ENCODE results near the gene MICALL1. TPM values are rescaled to one million over a fixed set of nuclear protein-coding genes. Genes with fewer than 3 reads are reported as not detected.

MICALL1 gene
- total and polyA plus RNA-seq, 9 of the 15 experiments (the other 6 are each of a cell fraction or from before 2014, with no cell fraction given), result 0.32 to 21.5 (median 6.1) TPM

DNA sequence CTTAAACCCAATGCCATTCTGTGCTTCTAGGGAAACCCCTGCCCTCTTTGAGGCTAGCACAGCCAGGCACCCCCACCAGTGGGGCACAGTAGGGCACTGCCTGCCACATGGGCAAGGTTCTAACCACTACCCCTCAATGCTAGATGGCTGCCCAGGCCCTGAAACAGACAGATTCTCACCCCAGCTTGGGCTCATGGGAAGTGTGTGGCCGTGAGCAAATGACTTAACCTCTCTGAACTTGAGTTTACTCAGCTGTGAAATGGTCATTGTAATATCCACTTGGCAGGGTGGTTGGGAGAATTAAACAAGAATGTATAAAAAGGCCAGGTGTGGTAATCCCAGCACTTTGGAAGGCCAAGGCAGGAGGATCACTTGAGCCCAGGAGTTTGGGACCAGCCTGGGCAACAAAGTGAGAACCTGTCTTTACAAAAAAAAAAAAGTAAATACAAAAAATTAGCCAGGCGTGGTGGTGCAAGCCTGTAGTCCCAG, 24.9 kb downstream of the MICALL1 start:
- no peaks in the 10 kb centered on the region for H3K27me3 ChIP-seq (ENCODE audit: control insufficient read depth in 2 of 2, insufficient read depth in 2 of 2, low read length in 2 of 2)
- 100% methylated on average over 1 of the region's 2 CpGs for WGBS (ENCODE audit: insufficient coverage, low coverage, missing lambda C conversion rate)
- peaks cover 19% of the 10 kb centered on the region; the same call in 2 of the 3 replicates for H3K36me3 ChIP-seq (ENCODE audit: control insufficient read depth, insufficient read depth, low read length)
- H3K4me2 ChIP-seq (ENCODE audit: insufficient read depth, low read length), result no peak overlapping the region
- no TSS peak for BruUV-seq (replicated peaks)
- in situ Hi-C loops (cut with MboI) (no loop called here), intact Hi-C loops (cut with micrococcal nuclease) (no loop called here)
- no peaks in the 10 kb centered on the region for H4K20me1 ChIP-seq (replicated peaks; ENCODE audit: control insufficient read depth, insufficient read depth, low read length)
- H3K9me1 ChIP-seq (ENCODE audit: control insufficient read depth, insufficient read depth, low read length), result no peaks in the 10 kb centered on the region
- ChIA-PET CTCF (ENCODE audit: low intra/inter-chr PET ratio) (interaction anchor here (1.3 kb wide), 1 partner anchor 25 kb away, joined by 3 read pairs; no protein-coding TSS in a partner anchor), POLR2A (interaction anchor here (0.7 to 1.2 kb wide), 2 partner anchors 20 to 36 kb away, joined by 3 to 5 read pairs; no protein-coding TSS in a partner anchor)
- no peak overlapping the region for H3K4me3 ChIP-seq
- ATAC-seq (no peak), DNase-seq (ENCODE audit: extremely low read depth in 1 of 4, low spot score in 3 of 4) (no peak), FAIRE-seq (no peak)
- TF ChIP-seq ZNF12 (CRISPR knock-in tag; IDR thresholded peaks at IDR 0.05) (no peak), FOXA1 (IDR thresholded peaks at IDR 0.05; ENCODE audit: borderline replicate concordance) (no peak), NR2C1 (IDR thresholded peaks at IDR 0.05) (no peak), NR2C1 (tag; IDR thresholded peaks at IDR 0.05) (no peak), EZH2 (IDR thresholded peaks at IDR 0.05; ENCODE audit: borderline replicate concordance, low read depth, low read length) (no peak), TOE1 (IDR thresholded peaks at IDR 0.05; ENCODE audit: borderline replicate concordance) (no peak), TOE1 (CRISPR knock-in tag; IDR thresholded peaks at IDR 0.05; ENCODE audit: borderline replicate concordance, low read depth) (no peak), RBM17 (IDR thresholded peaks at IDR 0.05; ENCODE audit: borderline replicate concordance, low read depth, low read length) (no peak), CBX2 (IDR thresholded peaks at IDR 0.05; ENCODE audit: insufficient read depth, low read length, poor library complexity, severe bottlenecking) (no peak), JUND (IDR thresholded peaks at IDR 0.05; ENCODE audit: borderline replicate concordance, low read depth, low read length) (no peak), JUND (tag; IDR thresholded peaks at IDR 0.05; ENCODE audit: borderline replicate concordance, low read depth, low read length) (no peak)
- TF ChIP-seq, protein P1, sequence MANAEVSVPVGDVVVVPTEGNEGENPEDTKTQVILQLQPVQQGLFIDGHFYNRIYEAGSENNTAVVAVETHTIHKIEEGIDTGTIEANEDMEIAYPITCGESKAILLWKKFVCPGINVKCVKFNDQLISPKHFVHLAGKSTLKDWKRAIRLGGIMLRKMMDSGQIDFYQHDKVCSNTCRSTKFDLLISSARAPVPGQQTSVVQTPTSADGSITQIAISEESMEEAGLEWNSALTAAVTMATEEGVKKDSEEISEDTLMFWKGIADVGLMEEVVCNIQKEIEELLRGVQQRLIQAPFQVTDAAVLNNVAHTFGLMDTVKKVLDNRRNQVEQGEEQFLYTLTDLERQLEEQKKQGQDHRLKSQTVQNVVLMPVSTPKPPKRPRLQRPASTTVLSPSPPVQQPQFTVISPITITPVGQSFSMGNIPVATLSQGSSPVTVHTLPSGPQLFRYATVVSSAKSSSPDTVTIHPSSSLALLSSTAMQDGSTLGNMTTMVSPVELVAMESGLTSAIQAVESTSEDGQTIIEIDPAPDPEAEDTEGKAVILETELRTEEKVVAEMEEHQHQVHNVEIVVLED (CRISPR knock-in tag; IDR thresholded peaks at IDR 0.05), result no peak
- TF ChIP-seq, protein P2, sequence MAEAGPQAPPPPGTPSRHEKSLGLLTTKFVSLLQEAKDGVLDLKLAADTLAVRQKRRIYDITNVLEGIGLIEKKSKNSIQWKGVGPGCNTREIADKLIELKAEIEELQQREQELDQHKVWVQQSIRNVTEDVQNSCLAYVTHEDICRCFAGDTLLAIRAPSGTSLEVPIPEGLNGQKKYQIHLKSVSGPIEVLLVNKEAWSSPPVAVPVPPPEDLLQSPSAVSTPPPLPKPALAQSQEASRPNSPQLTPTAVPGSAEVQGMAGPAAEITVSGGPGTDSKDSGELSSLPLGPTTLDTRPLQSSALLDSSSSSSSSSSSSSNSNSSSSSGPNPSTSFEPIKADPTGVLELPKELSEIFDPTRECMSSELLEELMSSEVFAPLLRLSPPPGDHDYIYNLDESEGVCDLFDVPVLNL (CRISPR knock-in tag; IDR thresholded peaks at IDR 0.05; ENCODE audit: low read depth), result no peak
- TF ChIP-seq, protein P3, sequence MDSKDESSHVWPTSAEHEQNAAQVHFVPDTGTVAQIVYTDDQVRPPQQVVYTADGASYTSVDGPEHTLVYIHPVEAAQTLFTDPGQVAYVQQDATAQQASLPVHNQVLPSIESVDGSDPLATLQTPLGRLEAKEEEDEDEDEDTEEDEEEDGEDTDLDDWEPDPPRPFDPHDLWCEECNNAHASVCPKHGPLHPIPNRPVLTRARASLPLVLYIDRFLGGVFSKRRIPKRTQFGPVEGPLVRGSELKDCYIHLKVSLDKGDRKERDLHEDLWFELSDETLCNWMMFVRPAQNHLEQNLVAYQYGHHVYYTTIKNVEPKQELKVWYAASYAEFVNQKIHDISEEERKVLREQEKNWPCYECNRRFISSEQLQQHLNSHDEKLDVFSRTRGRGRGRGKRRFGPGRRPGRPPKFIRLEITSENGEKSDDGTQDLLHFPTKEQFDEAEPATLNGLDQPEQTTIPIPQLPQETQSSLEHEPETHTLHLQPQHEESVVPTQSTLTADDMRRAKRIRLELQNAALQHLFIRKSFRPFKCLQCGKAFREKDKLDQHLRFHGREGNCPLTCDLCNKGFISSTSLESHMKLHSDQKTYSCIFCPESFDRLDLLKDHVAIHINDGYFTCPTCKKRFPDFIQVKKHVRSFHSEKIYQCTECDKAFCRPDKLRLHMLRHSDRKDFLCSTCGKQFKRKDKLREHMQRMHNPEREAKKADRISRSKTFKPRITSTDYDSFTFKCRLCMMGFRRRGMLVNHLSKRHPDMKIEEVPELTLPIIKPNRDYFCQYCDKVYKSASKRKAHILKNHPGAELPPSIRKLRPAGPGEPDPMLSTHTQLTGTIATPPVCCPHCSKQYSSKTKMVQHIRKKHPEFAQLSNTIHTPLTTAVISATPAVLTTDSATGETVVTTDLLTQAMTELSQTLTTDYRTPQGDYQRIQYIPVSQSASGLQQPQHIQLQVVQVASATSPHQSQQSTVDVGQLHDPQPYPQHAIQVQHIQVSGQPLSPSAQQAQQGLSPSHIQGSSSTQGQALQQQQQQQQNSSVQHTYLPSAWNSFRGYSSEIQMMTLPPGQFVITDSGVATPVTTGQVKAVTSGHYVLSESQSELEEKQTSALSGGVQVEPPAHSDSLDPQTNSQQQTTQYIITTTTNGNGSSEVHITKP (IDR thresholded peaks at IDR 0.05; ENCODE audit: partially characterized antibody), result no peak
- peaks cover 9 to 28% of the 10 kb centered on the region in 2 experiments; a peak in 4 of 5 replicates for H3K4me1 ChIP-seq (replicated peaks in 1 of 2; ENCODE audit: control insufficient read depth in 2 of 2, insufficient read depth in 2 of 2, low read length in 2 of 2)
- 0 out of 4 replicates have a peak overlapping the region, but pooled peaks of 1 of the 2 experiments have one; percentile 52 for H3K9ac ChIP-seq (ENCODE audit: insufficient read depth in 1 of 2, low read depth in 2 of 2, low read length in 2 of 2)
- no peak overlapping the region for H3K27ac ChIP-seq (ENCODE audit: extremely low read depth, low read depth, low read length)
- H3K79me2 ChIP-seq (ENCODE audit: control insufficient read depth, insufficient read depth, low read length), result no peaks in the 10 kb centered on the region
- no peak overlapping the region for H2AFZ ChIP-seq (ENCODE audit: low read depth, low read length)
- no peaks in the 10 kb centered on the region for H3K9me3 ChIP-seq (replicated peaks; ENCODE audit: control insufficient read depth, insufficient read depth, low read depth, low read length)

Data from K562 (cell line).